ENCODE data around the gene TNFRSF9.
"Not testable (repeated sequence)": the region's sequence is repeated elsewhere in the genome, so short reads cannot be mapped to it uniquely, and the experiment has no call there.

Gene TNFRSF9

DNA sequence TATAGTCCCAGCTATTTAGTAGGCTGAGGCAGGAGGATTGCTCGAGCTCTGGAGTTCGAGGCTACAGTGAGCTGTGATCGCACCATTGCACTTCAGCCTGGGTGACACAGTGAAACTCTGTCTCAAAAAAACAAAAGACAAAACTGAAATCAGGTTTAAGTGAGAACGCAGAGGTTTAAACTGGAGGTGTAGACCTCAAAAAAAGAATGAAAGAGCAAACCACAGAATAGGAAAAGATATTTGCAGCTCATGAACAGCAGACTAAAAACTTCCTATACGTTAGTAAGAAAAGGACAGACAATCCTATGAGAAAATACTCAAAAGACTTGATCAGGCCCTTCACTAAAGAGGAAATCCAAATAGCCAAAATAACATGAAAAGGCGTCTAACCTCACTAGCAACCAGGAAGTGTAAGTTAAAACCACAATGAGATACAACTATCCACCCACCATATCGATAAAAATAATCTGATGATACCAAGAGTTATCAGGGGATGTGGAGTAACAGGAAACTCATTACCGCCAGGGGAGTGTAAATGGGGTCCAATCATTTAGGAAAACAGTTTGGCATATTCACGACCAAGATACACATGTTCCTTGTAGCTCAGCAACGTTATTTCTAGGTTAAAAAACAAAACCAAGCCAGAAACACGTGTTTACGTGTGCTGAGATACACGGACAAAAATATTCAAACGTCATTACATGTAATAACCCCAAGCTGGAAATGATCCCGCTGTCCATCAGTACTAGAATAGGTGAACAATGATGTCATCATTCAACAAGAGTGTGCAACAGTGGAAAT is 9.8 kb downstream of the TNFRSF9 start:
- no peaks in the 10 kb centered on the region for H3K4me1 ChIP-seq (ENCODE audit: insufficient read depth, low read length, severe bottlenecking)
- no peaks in the 10 kb centered on the region for H3K9me3 ChIP-seq (ENCODE audit: low read length)
- H3K9me2 ChIP-seq (ENCODE audit: low read depth, low read length) = no peaks in the 10 kb centered on the region
- no peak overlapping the region for H3K9ac ChIP-seq (ENCODE audit: low read length)
- H3F3A ChIP-seq (ENCODE audit: insufficient read depth, low read length) = no peaks in the 10 kb centered on the region
- H4K20me1 ChIP-seq (ENCODE audit: insufficient read depth, low read length) = no peaks in the 10 kb centered on the region
- H3K27ac ChIP-seq (ENCODE audit: low read depth, low read length, poor library complexity, severe bottlenecking) = no peak overlapping the region
- no peaks in the 10 kb centered on the region for H3K27me3 ChIP-seq (ENCODE audit: insufficient read depth, low read length)
- no peak overlapping the region for H3K4me2 ChIP-seq (ENCODE audit: low read length)
- H3K36me3 ChIP-seq (ENCODE audit: insufficient read depth, low read length) = no peaks in the 10 kb centered on the region
- H3K79me2 ChIP-seq (ENCODE audit: insufficient read depth, low read length) = no peaks in the 10 kb centered on the region
- no peak overlapping the region for H3K4me3 ChIP-seq (ENCODE audit: low read depth, low read length, poor library complexity, severe bottlenecking)
- no peak overlapping the region for H2AFZ ChIP-seq (ENCODE audit: low read length)
- TF ChIP-seq EZH2 (IDR thresholded peaks at IDR 0.05; ENCODE audit: borderline replicate concordance, low read length) = no peak
- TF ChIP-seq, protein P1, sequence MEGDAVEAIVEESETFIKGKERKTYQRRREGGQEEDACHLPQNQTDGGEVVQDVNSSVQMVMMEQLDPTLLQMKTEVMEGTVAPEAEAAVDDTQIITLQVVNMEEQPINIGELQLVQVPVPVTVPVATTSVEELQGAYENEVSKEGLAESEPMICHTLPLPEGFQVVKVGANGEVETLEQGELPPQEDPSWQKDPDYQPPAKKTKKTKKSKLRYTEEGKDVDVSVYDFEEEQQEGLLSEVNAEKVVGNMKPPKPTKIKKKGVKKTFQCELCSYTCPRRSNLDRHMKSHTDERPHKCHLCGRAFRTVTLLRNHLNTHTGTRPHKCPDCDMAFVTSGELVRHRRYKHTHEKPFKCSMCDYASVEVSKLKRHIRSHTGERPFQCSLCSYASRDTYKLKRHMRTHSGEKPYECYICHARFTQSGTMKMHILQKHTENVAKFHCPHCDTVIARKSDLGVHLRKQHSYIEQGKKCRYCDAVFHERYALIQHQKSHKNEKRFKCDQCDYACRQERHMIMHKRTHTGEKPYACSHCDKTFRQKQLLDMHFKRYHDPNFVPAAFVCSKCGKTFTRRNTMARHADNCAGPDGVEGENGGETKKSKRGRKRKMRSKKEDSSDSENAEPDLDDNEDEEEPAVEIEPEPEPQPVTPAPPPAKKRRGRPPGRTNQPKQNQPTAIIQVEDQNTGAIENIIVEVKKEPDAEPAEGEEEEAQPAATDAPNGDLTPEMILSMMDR (IDR thresholded peaks at IDR 0.05; ENCODE audit: low read length) = no peak

DNA sequence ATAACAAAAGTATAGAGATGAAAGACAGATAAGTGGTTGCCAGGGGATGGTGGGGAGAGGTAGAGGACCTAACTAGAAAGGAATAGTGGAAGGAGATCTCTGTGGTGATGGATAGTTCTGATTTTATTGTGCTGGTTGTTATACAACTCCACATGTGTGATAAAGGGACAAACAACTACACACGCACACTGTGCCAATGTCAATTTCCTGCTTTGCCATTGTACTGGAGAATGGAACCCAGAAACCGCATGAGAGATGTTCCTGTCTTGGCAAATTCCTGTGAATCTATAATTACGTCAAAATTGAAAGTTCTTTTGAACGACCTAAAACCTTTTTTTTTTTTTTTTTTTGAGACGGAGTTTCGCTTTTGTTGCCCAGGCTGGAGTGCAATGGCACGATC is 11.0 kb downstream of the TNFRSF9 start:
- no peaks in the 10 kb centered on the region for H3K27me3 ChIP-seq (ENCODE audit: insufficient read depth, low read length)
- no peak overlapping the region for H3K4me3 ChIP-seq (ENCODE audit: low read depth, low read length, poor library complexity, severe bottlenecking)
- H3K4me2 ChIP-seq (ENCODE audit: low read length) = no peak overlapping the region

DNA sequence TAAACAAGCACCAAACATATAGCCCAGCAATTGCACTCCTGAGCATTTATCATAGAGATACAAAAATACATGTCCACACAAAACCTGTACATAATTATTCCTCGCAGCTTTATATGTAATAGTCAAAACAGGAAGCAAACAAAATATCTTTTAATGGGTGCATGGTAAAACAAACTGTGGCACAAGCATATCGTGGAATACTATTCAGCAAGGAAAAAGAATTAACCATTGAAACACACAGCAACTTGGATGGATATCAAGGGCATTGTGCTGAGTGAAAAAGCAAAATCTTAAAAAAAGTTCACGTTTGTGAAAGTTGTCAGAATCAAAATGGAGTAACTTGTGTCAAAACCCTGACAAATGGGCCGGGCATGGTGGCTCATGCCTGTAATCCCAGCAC is 12.4 kb downstream of the TNFRSF9 start:
- TF ChIP-seq, protein P1 (IDR thresholded peaks at IDR 0.05; ENCODE audit: low read length) = no peak
- TF ChIP-seq EZH2 (IDR thresholded peaks at IDR 0.05; ENCODE audit: borderline replicate concordance, low read length) = no peak
- no peaks in the 10 kb centered on the region for H3K27me3 ChIP-seq (ENCODE audit: insufficient read depth, low read length)

More for the DNA sequence above, 11.0 kb downstream of the TNFRSF9 start:
- Histone ChIP-seq H3K79me2 (ENCODE audit: insufficient read depth, low read length) (no peaks in the 10 kb centered on the region), H2AFZ (ENCODE audit: low read length) (no peak overlapping the region), H3K9me2 (ENCODE audit: low read depth, low read length) (no peaks in the 10 kb centered on the region), H4K20me1 (ENCODE audit: insufficient read depth, low read length) (no peaks in the 10 kb centered on the region), H3F3A (ENCODE audit: insufficient read depth, low read length) (no peaks in the 10 kb centered on the region), H3K36me3 (ENCODE audit: insufficient read depth, low read length) (no peaks in the 10 kb centered on the region), H3K9ac (ENCODE audit: low read length) (no peak overlapping the region), H3K4me1 (ENCODE audit: insufficient read depth, low read length, severe bottlenecking) (no peaks in the 10 kb centered on the region), H3K9me3 (ENCODE audit: low read length) (no peaks in the 10 kb centered on the region), H3K27ac (ENCODE audit: low read depth, low read length, poor library complexity, severe bottlenecking) (no peak overlapping the region)
- no peak for TF ChIP-seq EZH2 (IDR thresholded peaks at IDR 0.05; ENCODE audit: borderline replicate concordance, low read length)
- TF ChIP-seq, protein P1 (IDR thresholded peaks at IDR 0.05; ENCODE audit: low read length) = no peak

DNA sequence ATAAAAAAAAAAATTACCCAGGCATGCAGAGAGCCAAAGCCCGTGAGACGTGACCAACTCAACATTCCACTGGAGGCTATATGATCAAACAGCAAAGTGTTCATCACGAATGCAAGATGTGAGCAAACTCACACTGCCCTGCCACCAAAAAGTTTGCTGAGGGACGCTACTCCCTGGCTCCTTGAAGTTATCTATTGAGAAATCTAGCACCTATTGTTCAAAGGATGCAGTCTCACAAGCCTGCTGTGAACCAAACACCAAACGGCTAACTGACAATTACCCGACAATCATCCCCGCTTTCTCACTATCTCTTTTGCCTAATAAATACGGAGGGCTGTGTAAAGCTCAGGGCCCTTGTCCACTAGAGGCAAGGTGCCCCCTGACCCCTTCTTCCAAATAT is 13.6 kb downstream of the TNFRSF9 start:
- H3K4me3 ChIP-seq (ENCODE audit: low read depth, low read length, poor library complexity, severe bottlenecking); H3K36me3 ChIP-seq (ENCODE audit: insufficient read depth, low read length); H3K27ac ChIP-seq (ENCODE audit: low read depth, low read length, poor library complexity, severe bottlenecking); H3K9ac ChIP-seq (ENCODE audit: low read length); H2AFZ ChIP-seq (ENCODE audit: low read length); H3K4me1 ChIP-seq (ENCODE audit: insufficient read depth, low read length, severe bottlenecking); H3K79me2 ChIP-seq (ENCODE audit: insufficient read depth, low read length); H4K20me1 ChIP-seq (ENCODE audit: insufficient read depth, low read length); H3K9me3 ChIP-seq (ENCODE audit: low read length); H3K4me2 ChIP-seq (ENCODE audit: low read length); H3F3A ChIP-seq (ENCODE audit: insufficient read depth, low read length); H3K27me3 ChIP-seq (ENCODE audit: insufficient read depth, low read length); H3K9me2 ChIP-seq (ENCODE audit: low read depth, low read length): not testable (repeated sequence)

More for the DNA sequence above, 12.4 kb downstream of the TNFRSF9 start:
- no peak overlapping the region for H2AFZ ChIP-seq (ENCODE audit: low read length)
- no peak overlapping the region for H3K4me2 ChIP-seq (ENCODE audit: low read length)
- no peaks in the 10 kb centered on the region for H3K9me3 ChIP-seq (ENCODE audit: low read length)
- H3F3A ChIP-seq (ENCODE audit: insufficient read depth, low read length) = no peaks in the 10 kb centered on the region
- no peaks in the 10 kb centered on the region for H3K4me1 ChIP-seq (ENCODE audit: insufficient read depth, low read length, severe bottlenecking)
- H3K79me2 ChIP-seq (ENCODE audit: insufficient read depth, low read length) = no peaks in the 10 kb centered on the region
- no peak overlapping the region for H3K4me3 ChIP-seq (ENCODE audit: low read depth, low read length, poor library complexity, severe bottlenecking)
- H3K9me2 ChIP-seq (ENCODE audit: low read depth, low read length) = no peaks in the 10 kb centered on the region
- no peak overlapping the region for H3K27ac ChIP-seq (ENCODE audit: low read depth, low read length, poor library complexity, severe bottlenecking)
- H3K36me3 ChIP-seq (ENCODE audit: insufficient read depth, low read length) = no peaks in the 10 kb centered on the region
- H4K20me1 ChIP-seq (ENCODE audit: insufficient read depth, low read length) = no peaks in the 10 kb centered on the region
- H3K9ac ChIP-seq (ENCODE audit: low read length) = no peak overlapping the region
